PC-3 (cell line): ENCODE data around the gene GRIK1. TPM values are rescaled to one million over a fixed set of nuclear protein-coding genes. Genes with fewer than 3 reads are reported as not detected.

Experiments used
- ATAC-seq: fragments of 200-7000 bp; cut with Tn5 transposase; 2 replicates; pipeline ENCODE4 v1.9.1; 2020; ENCODE audit warnings: mild to moderate bottlenecking, moderate library complexity
- BruUV-seq: library from RNA; stranded (reverse); fragments of 400-500 nt; replicated peaks from 2 replicates; lab custom pipeline; 2021; lab: Mats Ljungman, UMichigan
- CTCF ChIA-PET: fragments of 300-600 bp; sonication (Branson Sonifier 250); formaldehyde crosslinking; loops from one replicate; lab custom pipeline; 2022; ENCODE audit warnings: antibody characterized with exemption; lab: Charles Lee
- POLR2A ChIA-PET: fragments of 300-600 bp; sonication (Branson Sonifier 250); formaldehyde crosslinking; loops from one replicate; lab custom pipeline; 2022; ENCODE audit warnings: antibody characterized with exemption; ENCODE audit not compliant: unreplicated experiment; lab: Charles Lee
- DNase-seq: peaks from one replicate; pipeline ENCODE4 v3.0.0-alpha.2; 2015
- H2AFZ ChIP-seq: fragments of 300-600 bp; sonication (generic); 2 replicates; pipeline ENCODE4 v1.6.0; 2016; ENCODE audit warnings: antibody characterized with exemption, low read length
- H3F3A ChIP-seq: fragments of 300-600 bp; sonication (generic); one replicate; pipeline ENCODE4 v1.6.0; 2017; ENCODE audit warnings: antibody characterized with exemption, low read length, control low read depth, mild to moderate bottlenecking; ENCODE audit not compliant: unreplicated experiment
- H3K27ac ChIP-seq: fragments of 300-600 bp; sonication (generic); 2 replicates; pipeline ENCODE4 v1.5.1; 2016; ENCODE audit warnings: mild to moderate bottlenecking, low read length
- H3K27me3 ChIP-seq: fragments of 300-600 bp; sonication (generic); 2 replicates; pipeline ENCODE4 v1.6.1; 2016; ENCODE audit warnings: low read length, mixed read lengths
- H3K36me3 ChIP-seq: fragments of 300-600 bp; sonication (generic); 2 replicates; pipeline ENCODE4 v1.6.1; 2016; ENCODE audit warnings: low read depth, mixed run types, low read length, mixed read lengths
- H3K4me1 ChIP-seq: fragments of 300-600 bp; sonication (generic); 2 replicates; pipeline ENCODE4 v1.5.1; 2016; ENCODE audit warnings: low read length; ENCODE audit not compliant: insufficient read depth
- H3K4me2 ChIP-seq: fragments of 300-600 bp; sonication (generic); 2 replicates; pipeline ENCODE4 v1.6.0; 2016; ENCODE audit warnings: low read length
- H3K4me3 ChIP-seq: fragments of 300-600 bp; sonication (generic); 2 replicates; pipeline ENCODE4 v1.5.1; 2016; ENCODE audit warnings: mild to moderate bottlenecking, low read length, mixed read lengths
- H3K79me2 ChIP-seq: fragments of 300-600 bp; sonication (generic); 2 replicates; pipeline ENCODE4 v1.6.1; 2017; ENCODE audit warnings: low read length, mixed read lengths
- H3K9ac ChIP-seq: fragments of 300-600 bp; sonication (generic); 2 replicates; pipeline ENCODE4 v1.6.0; 2016; ENCODE audit warnings: mild to moderate bottlenecking, low read length
- H3K9me2 ChIP-seq: fragments of 300-600 bp; sonication (generic); replicated peaks from 2 replicates; pipeline ENCODE4 v1.6.1; 2016; ENCODE audit warnings: mixed run types, low read length, mixed read lengths
- H3K9me3 ChIP-seq: fragments of 300-600 bp; sonication (generic); 2 replicates; pipeline ENCODE4 v1.6.1; 2016; ENCODE audit warnings: low read length, mixed read lengths
- H4K20me1 ChIP-seq: fragments of 300-600 bp; sonication (generic); 2 replicates; pipeline ENCODE4 v1.6.1; 2016; ENCODE audit warnings: low read length, mixed read lengths
- EZH2 ChIP-seq: fragments of 300-600 bp; sonication (generic); IDR thresholded peaks from one replicate; pipeline ENCODE4 v1.6.1; 2017; ENCODE audit warnings: antibody characterized with exemption, mild to moderate bottlenecking, low read length; ENCODE audit not compliant: unreplicated experiment
- EZH2phosphoT487 ChIP-seq: fragments of 300-600 bp; sonication (generic); IDR thresholded peaks from 2 replicates; pipeline ENCODE4 v1.6.1; 2018; ENCODE audit warnings: mild to moderate bottlenecking, antibody characterized with exemption, low read length, borderline replicate concordance
- intact Hi-C: fragments of 100-400 bp; cut with micrococcal nuclease; formaldehyde crosslinking; loops from 2 replicates; pipeline ENCODE4 v1.9.0; 2023
- total RNA-seq: library from RNA; depleted of rRNA; stranded (reverse); fragments of >200 nt; gene quantifications from 2 replicates; pipeline ENCODE4 v1.2.3, GENCODE V29; 2014
- TF ChIP-seq, protein P1 (sequence below): fragments of 300-600 bp; sonication (generic); conservative IDR thresholded peaks from 2 replicates; pipeline ENCODE4 v1.5.1; 2017; ENCODE audit warnings: antibody characterized with exemption, low read depth, mild to moderate bottlenecking, low read length

GRIK1 gene
- total RNA-seq, 1 experiment from 2014 or later, result not detected

DNA sequence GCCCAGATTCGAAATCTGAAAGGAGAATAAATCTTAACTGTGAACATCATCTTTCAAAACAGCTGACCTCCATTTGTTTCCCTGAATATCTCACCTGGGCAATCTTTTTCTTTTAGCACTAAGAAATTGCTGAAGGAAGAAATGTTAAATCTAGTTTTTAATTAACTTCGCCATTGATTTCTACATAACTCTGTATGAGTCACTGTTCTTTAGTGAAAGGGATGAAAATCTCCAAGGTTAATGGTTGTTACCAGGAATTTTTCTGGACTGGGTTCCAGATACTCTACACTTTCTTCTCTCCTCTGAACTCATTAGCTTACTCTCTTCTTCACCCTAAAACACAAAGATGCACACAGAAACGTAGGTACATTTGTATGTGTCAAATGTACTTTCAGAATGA is 405.3 kb downstream of the GRIK1 start:
- intact Hi-C loops, result no loop called here
- CTCF ChIA-PET, result no interaction called here
- no TSS peak for BruUV-seq
- Histone ChIP-seq H3K4me2 (no peak overlapping the region), H3K4me1 (no peaks in the 10 kb centered on the region), H3F3A (no peaks in the 10 kb centered on the region), H3K36me3 (no peaks in the 10 kb centered on the region), H3K9me3 (no peaks in the 10 kb centered on the region), H3K9ac (no peak overlapping the region), H3K79me2 (no peaks in the 10 kb centered on the region), H3K27ac (no peak overlapping the region), H2AFZ (no peak overlapping the region), H4K20me1 (no peaks in the 10 kb centered on the region), H3K4me3 (no peak overlapping the region), H3K27me3 (no peaks in the 10 kb centered on the region), H3K9me2 (no peaks in the 10 kb centered on the region)
- TF ChIP-seq EZH2phosphoT487 (no peak), EZH2 (no peak)
- TF ChIP-seq, protein P1, sequence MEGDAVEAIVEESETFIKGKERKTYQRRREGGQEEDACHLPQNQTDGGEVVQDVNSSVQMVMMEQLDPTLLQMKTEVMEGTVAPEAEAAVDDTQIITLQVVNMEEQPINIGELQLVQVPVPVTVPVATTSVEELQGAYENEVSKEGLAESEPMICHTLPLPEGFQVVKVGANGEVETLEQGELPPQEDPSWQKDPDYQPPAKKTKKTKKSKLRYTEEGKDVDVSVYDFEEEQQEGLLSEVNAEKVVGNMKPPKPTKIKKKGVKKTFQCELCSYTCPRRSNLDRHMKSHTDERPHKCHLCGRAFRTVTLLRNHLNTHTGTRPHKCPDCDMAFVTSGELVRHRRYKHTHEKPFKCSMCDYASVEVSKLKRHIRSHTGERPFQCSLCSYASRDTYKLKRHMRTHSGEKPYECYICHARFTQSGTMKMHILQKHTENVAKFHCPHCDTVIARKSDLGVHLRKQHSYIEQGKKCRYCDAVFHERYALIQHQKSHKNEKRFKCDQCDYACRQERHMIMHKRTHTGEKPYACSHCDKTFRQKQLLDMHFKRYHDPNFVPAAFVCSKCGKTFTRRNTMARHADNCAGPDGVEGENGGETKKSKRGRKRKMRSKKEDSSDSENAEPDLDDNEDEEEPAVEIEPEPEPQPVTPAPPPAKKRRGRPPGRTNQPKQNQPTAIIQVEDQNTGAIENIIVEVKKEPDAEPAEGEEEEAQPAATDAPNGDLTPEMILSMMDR, result no peak
- ATAC-seq (no peak), DNase-seq (no peak)
- POLR2A ChIA-PET, result no interaction called here

DNA sequence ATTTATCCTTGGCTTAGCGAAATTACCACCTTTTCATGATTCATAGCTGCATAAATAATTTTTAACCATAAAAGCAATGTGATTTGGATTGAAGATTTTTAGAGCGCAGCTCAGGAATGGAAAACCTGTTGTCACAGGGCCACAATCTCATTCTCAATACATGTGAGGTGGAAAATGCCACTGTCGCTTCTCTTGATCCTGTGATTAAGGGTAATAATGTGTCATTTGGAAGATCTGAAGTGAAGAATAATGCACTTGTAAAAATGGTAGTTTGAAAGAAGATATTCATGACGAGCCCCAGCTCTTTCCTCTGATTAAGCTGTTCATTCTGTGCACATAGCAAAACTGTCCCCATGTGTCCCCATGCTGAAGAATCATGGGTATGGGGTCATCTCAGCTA is 410.7 kb downstream of the GRIK1 start:
- Histone ChIP-seq H3K27me3 (no peaks in the 10 kb centered on the region), H3K4me1 (no peaks in the 10 kb centered on the region), H3K4me3 (no peak overlapping the region), H3K9me3 (0 out of 2 replicates have a peak, but pooled peaks cover 3% of the 10 kb centered on the region), H3K36me3 (no peaks in the 10 kb centered on the region), H3K9me2 (no peaks in the 10 kb centered on the region), H3K4me2 (no peak overlapping the region), H3K9ac (no peak overlapping the region), H3K27ac (no peak overlapping the region), H2AFZ (no peak overlapping the region), H3K79me2 (no peaks in the 10 kb centered on the region), H4K20me1 (no peaks in the 10 kb centered on the region), H3F3A (no peaks in the 10 kb centered on the region)
- DNase-seq (no peak), ATAC-seq (no peak)
- intact Hi-C loops, result no loop called here
- TF ChIP-seq EZH2phosphoT487 (no peak), EZH2 (no peak)
- TF ChIP-seq, protein P1, result no peak
- CTCF ChIA-PET, result interaction anchor here (0.6 kb wide), 1 partner anchor 879 kb away, joined by 3 read pairs; no protein-coding TSS in a partner anchor
- no TSS peak for BruUV-seq
- POLR2A ChIA-PET, result no interaction called here

DNA sequence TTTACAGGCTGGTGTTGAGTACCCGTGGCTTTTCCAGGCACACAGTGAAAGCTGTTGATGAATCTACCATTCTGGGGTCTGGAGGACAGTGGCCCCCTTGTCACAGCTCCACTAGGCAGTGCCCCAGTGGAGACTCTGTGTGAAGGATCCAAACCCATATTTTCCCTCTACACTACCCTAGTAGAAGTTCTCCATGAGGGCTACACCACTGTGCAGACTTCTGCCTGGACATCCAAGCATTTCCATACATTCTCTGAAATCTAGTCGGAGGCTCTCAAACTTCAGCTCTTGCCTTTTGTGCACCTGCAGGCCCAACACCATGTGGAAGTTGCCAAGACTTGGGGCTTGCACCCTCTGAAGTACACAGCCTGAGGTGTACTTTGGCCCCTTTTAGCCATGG is 413.3 kb downstream of the GRIK1 start:
- Histone ChIP-seq H3K9me2 (no peaks in the 10 kb centered on the region), H2AFZ (no peak overlapping the region), H3K36me3 (no peaks in the 10 kb centered on the region), H4K20me1 (no peaks in the 10 kb centered on the region), H3K4me1 (no peaks in the 10 kb centered on the region), H3F3A (no peaks in the 10 kb centered on the region), H3K27me3 (no peaks in the 10 kb centered on the region), H3K4me3 (no peak overlapping the region), H3K27ac (no peak overlapping the region), H3K9ac (no peak overlapping the region), H3K4me2 (no peak overlapping the region), H3K79me2 (no peaks in the 10 kb centered on the region), H3K9me3 (peaks cover 3% of the 10 kb centered on the region; the same call in 1 of the 2 replicates)
- BruUV-seq, result no TSS peak
- intact Hi-C loops, result no loop called here
- ChIA-PET POLR2A (no interaction called here), CTCF (no interaction called here)
- ATAC-seq (no peak), DNase-seq (no peak)
- TF ChIP-seq, protein P1, result no peak
- no peak for TF ChIP-seq EZH2phosphoT487
